ENCODE measurements around the gene WDR44. TPM values are rescaled to one million over a fixed set of nuclear protein-coding genes. Genes with fewer than 3 reads are reported as not detected.

WDR44 gene
- total and polyA plus RNA-seq, 10 of the 15 experiments (the other 5 are each of a cell fraction or from before 2014, with no cell fraction given) = 3.4 to 14.0 (median 11.6) TPM

DNA sequence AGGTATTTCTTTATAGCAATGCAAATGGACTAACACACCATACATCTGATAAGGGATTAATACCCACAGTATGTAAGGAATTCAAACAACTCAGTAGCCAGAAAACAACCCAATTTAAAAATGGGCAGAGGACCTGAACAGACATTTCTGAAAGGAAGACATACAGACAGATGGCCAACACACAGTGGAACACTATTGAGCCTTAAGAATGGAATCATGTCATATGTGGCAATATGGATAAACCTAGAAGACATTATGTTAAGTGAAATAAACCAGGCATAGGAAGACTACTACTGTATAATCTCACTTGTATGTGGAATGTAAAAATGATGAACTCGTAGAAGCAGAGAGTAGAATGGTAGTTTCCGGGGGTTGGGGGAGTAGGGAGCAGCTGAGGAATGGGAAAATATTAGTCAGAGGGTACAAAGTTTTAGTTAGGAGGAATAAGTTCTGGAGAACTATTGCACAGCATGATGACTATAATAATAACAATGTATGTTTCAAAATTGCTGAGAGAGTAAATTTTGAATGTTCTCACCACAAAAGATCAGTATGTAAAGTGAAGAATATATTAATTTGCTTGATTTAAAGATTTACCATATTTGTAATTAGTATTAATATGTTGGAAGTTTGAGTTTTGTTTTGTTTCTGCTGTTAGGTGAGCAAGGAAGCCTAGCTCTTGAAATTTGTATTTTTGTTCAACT, 25.2 kb downstream of the WDR44 start (continued):
- TF ChIP-seq, protein P1, sequence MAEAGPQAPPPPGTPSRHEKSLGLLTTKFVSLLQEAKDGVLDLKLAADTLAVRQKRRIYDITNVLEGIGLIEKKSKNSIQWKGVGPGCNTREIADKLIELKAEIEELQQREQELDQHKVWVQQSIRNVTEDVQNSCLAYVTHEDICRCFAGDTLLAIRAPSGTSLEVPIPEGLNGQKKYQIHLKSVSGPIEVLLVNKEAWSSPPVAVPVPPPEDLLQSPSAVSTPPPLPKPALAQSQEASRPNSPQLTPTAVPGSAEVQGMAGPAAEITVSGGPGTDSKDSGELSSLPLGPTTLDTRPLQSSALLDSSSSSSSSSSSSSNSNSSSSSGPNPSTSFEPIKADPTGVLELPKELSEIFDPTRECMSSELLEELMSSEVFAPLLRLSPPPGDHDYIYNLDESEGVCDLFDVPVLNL (IDR thresholded peaks at IDR 0.05; ENCODE audit: low read depth, low read length) = no peak
- TF ChIP-seq REST (IDR thresholded peaks at IDR 0.05; ENCODE audit: low read depth, low read length) (no peak), MTA3 (IDR thresholded peaks at IDR 0.05; ENCODE audit: borderline replicate concordance, low read length) (no peak), GATAD2B (conservative IDR thresholded peaks at IDR 0.05; ENCODE audit: low read depth) (no peak), FOXK2 (IDR thresholded peaks at IDR 0.05) (no peak), RELA (IDR thresholded peaks at IDR 0.05; ENCODE audit: borderline replicate concordance, partially characterized antibody) (no peak), EED (IDR thresholded peaks at IDR 0.05; ENCODE audit: low read depth) (no peak), ZSCAN29 (IDR thresholded peaks at IDR 0.05) (no peak), POU2F2 (IDR thresholded peaks at IDR 0.05; ENCODE audit: borderline replicate concordance, low read depth, low read length) (no peak), USF1 (IDR thresholded peaks at IDR 0.05; ENCODE audit: borderline replicate concordance, extremely low read length, insufficient read depth, low read depth, low read length) (no peak), POLR2A (IDR thresholded peaks at IDR 0.05; ENCODE audit: low read depth, low read length) (no peak)
- TF ChIP-seq, protein P2, sequence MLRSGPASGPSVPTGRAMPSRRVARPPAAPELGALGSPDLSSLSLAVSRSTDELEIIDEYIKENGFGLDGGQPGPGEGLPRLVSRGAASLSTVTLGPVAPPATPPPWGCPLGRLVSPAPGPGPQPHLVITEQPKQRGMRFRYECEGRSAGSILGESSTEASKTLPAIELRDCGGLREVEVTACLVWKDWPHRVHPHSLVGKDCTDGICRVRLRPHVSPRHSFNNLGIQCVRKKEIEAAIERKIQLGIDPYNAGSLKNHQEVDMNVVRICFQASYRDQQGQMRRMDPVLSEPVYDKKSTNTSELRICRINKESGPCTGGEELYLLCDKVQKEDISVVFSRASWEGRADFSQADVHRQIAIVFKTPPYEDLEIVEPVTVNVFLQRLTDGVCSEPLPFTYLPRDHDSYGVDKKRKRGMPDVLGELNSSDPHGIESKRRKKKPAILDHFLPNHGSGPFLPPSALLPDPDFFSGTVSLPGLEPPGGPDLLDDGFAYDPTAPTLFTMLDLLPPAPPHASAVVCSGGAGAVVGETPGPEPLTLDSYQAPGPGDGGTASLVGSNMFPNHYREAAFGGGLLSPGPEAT (IDR thresholded peaks at IDR 0.05; ENCODE audit: low read depth) = no peak

Measured in GM12878 (cell line).